HUES64 (cell line): Measurements from ENCODE around the gene PRXL2C.
"Not testable (repeated sequence)": the region's sequence is repeated elsewhere in the genome, so short reads cannot be mapped to it uniquely, and the experiment has no call there.

Experiments used
- H3K27ac ChIP-seq: 2 replicates; pipeline ENCODE4 v1.7.0; 2013; ENCODE audit warnings: low read depth, low read length, inconsistent platforms
- H3K27me3 ChIP-seq: 2 replicates; pipeline ENCODE4 v1.6.1; 2013; ENCODE audit warnings: mild to moderate bottlenecking, low read length; ENCODE audit not compliant: insufficient read depth
- H3K36me3 ChIP-seq: 2 replicates; pipeline ENCODE4 v1.6.1; 2013; ENCODE audit warnings: mild to moderate bottlenecking, low read length; ENCODE audit not compliant: insufficient read depth
- H3K4me1 ChIP-seq: 2 replicates; pipeline ENCODE4 v1.6.1; 2013; ENCODE audit warnings: mild to moderate bottlenecking, low read length, moderate library complexity; ENCODE audit not compliant: insufficient read depth
- H3K4me3 ChIP-seq: 2 replicates; pipeline ENCODE4 v1.5.1; 2013; ENCODE audit warnings: mild to moderate bottlenecking, low read length, moderate library complexity
- H3K9ac ChIP-seq: 2 replicates; pipeline ENCODE4 v1.6.1; 2013; ENCODE audit warnings: mild to moderate bottlenecking, low read depth, low read length
- H3K9me3 ChIP-seq: 2 replicates; pipeline ENCODE4 v1.6.1; 2013; ENCODE audit warnings: low read depth, low read length; ENCODE audit not compliant: insufficient read depth
- WGBS: fragments of 150-250, 120-280 bp; methylation state at CpG from one replicate; pipeline ENCODE4 v1.1.7; 2013; ENCODE audit warnings: missing lambda C conversion rate; 5-methylcytosine and 5-hydroxymethylcytosine counted together

Gene PRXL2C

GRCh38 chr9:96644137-96644536 is 11.0 kb downstream of the PRXL2C start:
- Histone ChIP-seq H3K9me3 (no peaks in the 10 kb centered on the region), H3K4me3 (no peak overlapping the region), H3K27me3 (no peaks in the 10 kb centered on the region), H3K36me3 (peaks cover 13% of the 10 kb centered on the region; the same call in 1 of the 2 replicates), H3K4me1 (no peaks in the 10 kb centered on the region), H3K9ac (no peak overlapping the region), H3K27ac (no peak overlapping the region)
- 89% methylated on average over 2 of the region's 2 CpGs for WGBS

GRCh38 chr9:96641514-96641913 is 13.6 kb downstream of the PRXL2C start:
- 86% methylated on average over 3 of the region's 3 CpGs for WGBS
- Histone ChIP-seq H3K4me1 (no peaks in the 10 kb centered on the region), H3K27ac (no peak overlapping the region), H3K9ac (no peak overlapping the region), H3K4me3 (no peak overlapping the region), H3K36me3 (peaks cover 9% of the 10 kb centered on the region; the same call in 1 of the 2 replicates), H3K9me3 (no peaks in the 10 kb centered on the region), H3K27me3 (no peaks in the 10 kb centered on the region)

GRCh38 chr9:96638606-96639364 is 16.3 kb downstream of the PRXL2C start:
- Histone ChIP-seq H3K27ac (no peak overlapping the region), H3K9ac (no peak overlapping the region), H3K36me3 (no peaks in the 10 kb centered on the region), H3K27me3 (no peaks in the 10 kb centered on the region), H3K4me3 (no peak overlapping the region), H3K4me1 (no peaks in the 10 kb centered on the region), H3K9me3 (no peaks in the 10 kb centered on the region)
- 91% methylated on average over 19 of the region's 19 CpGs for WGBS

- Histone ChIP-seq H3K27me3 (no peaks in the 10 kb centered on the region), H3K9me3 (no peaks in the 10 kb centered on the region), H3K36me3 (no peaks in the 10 kb centered on the region), H3K27ac (no peak overlapping the region), H3K9ac (no peak overlapping the region), H3K4me1 (no peaks in the 10 kb centered on the region), H3K4me3 (no peak overlapping the region)
- WGBS: 99% methylated on average over 1 of the region's 1 CpG
These were observed 18.7 kb downstream of the PRXL2C start for GRCh38 chr9:96636368-96636767.

GRCh38 chr9:96633579-96633978 is 21.5 kb downstream of the PRXL2C start:
- WGBS: 97% methylated on average over 7 of the region's 8 CpGs
- not testable (repeated sequence) for H3K9me3 ChIP-seq, H3K36me3 ChIP-seq, H3K4me1 ChIP-seq, H3K9ac ChIP-seq, H3K27me3 ChIP-seq, H3K27ac ChIP-seq, H3K4me3 ChIP-seq

GRCh38 chr9:96626912-96627311 is 28.2 kb downstream of the PRXL2C start:
- H3K4me1 ChIP-seq: peaks cover under 1% of the 10 kb centered on the region; the same call in 1 of the 2 replicates
- H3K9me3 ChIP-seq: no peaks in the 10 kb centered on the region
- H3K9ac ChIP-seq: no peak overlapping the region
- 93% methylated on average over 6 of the region's 6 CpGs for WGBS
- no peaks in the 10 kb centered on the region for H3K36me3 ChIP-seq
- H3K4me3 ChIP-seq: no peak overlapping the region
- H3K27me3 ChIP-seq: no peaks in the 10 kb centered on the region
- H3K27ac ChIP-seq: no peak overlapping the region

GRCh38 chr9:96621618-96622017 is 33.5 kb downstream of the PRXL2C start:
- peak overlapping the region; percentile 73 for H3K4me3 ChIP-seq
- H3K9me3 ChIP-seq: no peaks in the 10 kb centered on the region
- no peak overlapping the region for H3K27ac ChIP-seq
- no peak overlapping the region for H3K9ac ChIP-seq
- no peaks in the 10 kb centered on the region for H3K36me3 ChIP-seq
- peaks cover 24% of the 10 kb centered on the region for H3K4me1 ChIP-seq
- peaks cover 24% of the 10 kb centered on the region for H3K27me3 ChIP-seq
- 34% methylated on average over 2 of the region's 4 CpGs for WGBS

- peak overlapping the region; percentile 73 for H3K4me3 ChIP-seq
- no peaks in the 10 kb centered on the region for H3K36me3 ChIP-seq
- H3K27ac ChIP-seq: peak overlapping the region; percentile 77
- no peak overlapping the region; the same call in 1 of the 2 replicates for H3K9ac ChIP-seq
- H3K9me3 ChIP-seq: no peaks in the 10 kb centered on the region
- peaks cover 24% of the 10 kb centered on the region for H3K27me3 ChIP-seq
- WGBS: under 1% methylated on average over 7 of the region's 7 CpGs
- H3K4me1 ChIP-seq: peaks cover 24% of the 10 kb centered on the region
These were observed 34.3 kb downstream of the PRXL2C start for GRCh38 chr9:96620832-96621269.

- Histone ChIP-seq H3K4me3 (peak overlapping the region; percentile 73), H3K9ac (no peak overlapping the region; the same call in 1 of the 2 replicates), H3K36me3 (no peaks in the 10 kb centered on the region), H3K27me3 (peaks cover 24% of the 10 kb centered on the region), H3K4me1 (peaks cover 24% of the 10 kb centered on the region), H3K27ac (peak overlapping the region; percentile 77; the same call in 1 of the 2 replicates), H3K9me3 (no peaks in the 10 kb centered on the region)
- 9% methylated on average over 9 of the region's 11 CpGs for WGBS
These were observed 35.0 kb downstream of the PRXL2C start for GRCh38 chr9:96620181-96620514.

- H3K9ac ChIP-seq: peak within 1 kb of the TSS; percentile 74
- peak within 1 kb of the TSS; percentile 77; the same call in 1 of the 2 replicates for H3K27ac ChIP-seq
- under 1% methylated on average over 66 of the region's 66 CpGs for WGBS
- H3K36me3 ChIP-seq: no peaks in the 10 kb centered on the region
- peak within 1 kb of the TSS; percentile 73 for H3K4me3 ChIP-seq
- no peaks in the 10 kb centered on the region for H3K9me3 ChIP-seq
- H3K4me1 ChIP-seq: peaks cover 24% of the 10 kb centered on the region
- peaks cover 24% of the 10 kb centered on the region for H3K27me3 ChIP-seq
These were observed 35.5 kb downstream of the PRXL2C start, which contains the start of gene CDC14B for GRCh38 chr9:96619491-96620180. CDC14B (minus strand) TSS chr9:96619843; CDS start chr9:96619378, 465 bp downstream.

- Histone ChIP-seq H3K4me3 (peak overlapping the region; percentile 73), H3K27me3 (peaks cover 24% of the 10 kb centered on the region), H3K4me1 (peaks cover 24% of the 10 kb centered on the region), H3K9ac (peak overlapping the region; percentile 21; the same call in 1 of the 2 replicates), H3K27ac (no peak overlapping the region), H3K36me3 (no peaks in the 10 kb centered on the region), H3K9me3 (no peaks in the 10 kb centered on the region)
- under 1% methylated on average over 54 of the region's 54 CpGs for WGBS
These were observed 36.0 kb downstream of the PRXL2C start for GRCh38 chr9:96619124-96619465.
